NCI-H345 treated with DMSO at 0.1 percent for 48 hours (cell line): ENCODE measurements around the gene CARMIL3.
A peak's percentile ranks its signal among the peaks of the same experiment; 100 is the strongest.
"Not testable (repeated sequence)": the region's sequence is repeated elsewhere in the genome, so short reads cannot be mapped to it uniquely, and the experiment has no call there.

ENCODE experiments used
- DNase-seq: peaks from one replicate; lab custom pipeline; 2025; ENCODE audit not compliant: unreplicated experiment; lab: John Stamatoyannopoulos, UW

Gene CARMIL3

GRCh38 chr14:24036963-24037657 lies 14.7 kb upstream of the CARMIL3 start:
- DNase-seq: not testable (repeated sequence)

- no peak for DNase-seq
These were observed 14.2 kb upstream of the CARMIL3 start for GRCh38 chr14:24037658-24038037.

- DNase-seq: no peak
These were observed 13.1 kb upstream of the CARMIL3 start for GRCh38 chr14:24038686-24039085.

GRCh38 chr14:24040692-24041091 lies 11.1 kb upstream of the CARMIL3 start:
- DNase-seq: no peak

GRCh38 chr14:24042746-24043145 lies 9.1 kb upstream of the CARMIL3 start:
- no peak for DNase-seq

GRCh38 chr14:24049002-24049401 lies 2.8 kb upstream of the CARMIL3 start:
- not testable (repeated sequence) for DNase-seq

GRCh38 chr14:24050753-24051152 lies 1.1 kb upstream of the CARMIL3 start:
- DNase-seq: not testable (repeated sequence)

- no peak for DNase-seq
These were observed 527 bp upstream of the CARMIL3 start for GRCh38 chr14:24051176-24051788.

- DNase-seq: no peak
These were observed 1.1 kb downstream of the CARMIL3 start for GRCh38 chr14:24052656-24053547.

- DNase-seq: no peak
These were observed 1.9 kb downstream of the CARMIL3 start for GRCh38 chr14:24053548-24054323.

GRCh38 chr14:24054324-24054641 lies 2.5 kb downstream of the CARMIL3 start:
- DNase-seq: no peak

GRCh38 chr14:24054646-24055045 lies 2.8 kb downstream of the CARMIL3 start:
- no peak for DNase-seq

- no peak for DNase-seq
These were observed 4.4 kb downstream of the CARMIL3 start for GRCh38 chr14:24055971-24056799.

GRCh38 chr14:24056800-24057184 lies 5.0 kb downstream of the CARMIL3 start:
- no peak for DNase-seq

GRCh38 chr14:24057271-24057670 lies 5.5 kb downstream of the CARMIL3 start:
- DNase-seq: no peak

GRCh38 chr14:24057867-24058259 lies 6.1 kb downstream of the CARMIL3 start:
- DNase-seq: no peak

- DNase-seq: peak; percentile 46
These were observed 6.6 kb downstream of the CARMIL3 start for GRCh38 chr14:24058260-24058950.

- DNase-seq: no peak
These were observed 7.2 kb downstream of the CARMIL3 start for GRCh38 chr14:24058951-24059475.

GRCh38 chr14:24059841-24060388 lies 8.1 kb downstream of the CARMIL3 start:
- no peak for DNase-seq
